Tibial nerve (tissue), 4 donors: Measurements from ENCODE around the gene FBLN2.

Experiments used
- CTCF ChIP-seq, 5 experiments: fragments of 200-600 bp in 3 of 5; fragments of 450-650 bp in 2 of 5; sonication (generic) in 3 of 5; IDR thresholded peaks; one replicate each; pipeline ENCODE4 v1.5.1; 2016 to 2019; ENCODE audit warnings: antibody characterized with exemption in 5 of 5, mild to moderate bottlenecking in 3 of 5, moderate library complexity in 2 of 5
- EP300 ChIP-seq, 2 donors: sonication (generic); formaldehyde crosslinking; IDR thresholded peaks; one replicate each; pipeline ENCODE4 v1.6.1; 2017; ENCODE audit warnings: antibody characterized with exemption in 2 of 2, mild to moderate bottlenecking in 1 of 2
- POLR2A ChIP-seq, 2 donors: fragments of 450-650 bp; IDR thresholded peaks; one replicate each; pipeline ENCODE4 v1.6.1; 2017; ENCODE audit warnings: antibody characterized with exemption in 2 of 2, mild to moderate bottlenecking in 2 of 2, moderate library complexity in 2 of 2

DNA sequence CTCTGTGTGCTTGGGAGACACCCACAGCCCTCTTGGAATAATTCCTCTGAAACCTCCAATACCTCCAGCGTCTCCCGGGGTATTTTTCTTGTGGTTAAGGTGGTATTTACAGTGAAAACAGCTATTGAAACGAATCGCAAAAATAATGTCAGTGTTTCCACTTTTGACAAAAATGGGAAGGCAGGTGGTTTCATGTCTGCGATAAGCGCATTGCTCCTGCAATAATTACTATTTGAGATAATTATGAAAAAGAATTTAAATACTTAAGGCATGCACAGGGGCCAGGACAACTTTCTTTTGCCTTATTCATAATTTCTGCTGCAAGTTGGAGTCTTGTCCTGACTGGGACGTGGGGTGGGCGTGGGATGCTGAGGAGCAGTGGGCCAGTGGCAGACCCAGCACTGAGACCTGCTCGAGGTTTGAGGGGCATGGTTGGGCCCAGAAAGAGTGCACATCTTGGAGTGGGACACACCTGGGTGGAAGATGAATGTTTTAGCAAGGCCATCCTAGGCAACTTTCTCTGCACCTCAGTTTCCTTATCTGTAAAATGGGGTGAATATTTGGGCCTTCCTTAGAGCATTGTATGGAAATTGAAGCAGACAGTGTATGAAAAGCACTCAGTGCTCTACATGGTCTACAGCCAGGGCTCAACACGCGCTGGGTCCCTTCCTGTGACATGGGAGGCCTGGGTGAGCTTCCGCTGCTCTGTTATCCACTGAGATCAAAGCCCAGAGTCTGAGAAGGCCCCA is 110.5 kb downstream of the FBLN2 start:
- no peak for TF ChIP-seq EP300 (IDR thresholded peaks at IDR 0.05)
- TF ChIP-seq CTCF (IDR thresholded peaks at IDR 0.05), result no peak
- no peak for TF ChIP-seq POLR2A (IDR thresholded peaks at IDR 0.05)
